ENCODE data around the gene NHSL2. TPM values are rescaled to one million over a fixed set of nuclear protein-coding genes. Genes with fewer than 3 reads are reported as not detected.
"Not testable (repeated sequence)": the region's sequence is repeated elsewhere in the genome, so short reads cannot be mapped to it uniquely, and the experiment has no call there.

Gene NHSL2
- under 1 TPM; 0.58 to 0.88 TPM for total RNA-seq

DNA sequence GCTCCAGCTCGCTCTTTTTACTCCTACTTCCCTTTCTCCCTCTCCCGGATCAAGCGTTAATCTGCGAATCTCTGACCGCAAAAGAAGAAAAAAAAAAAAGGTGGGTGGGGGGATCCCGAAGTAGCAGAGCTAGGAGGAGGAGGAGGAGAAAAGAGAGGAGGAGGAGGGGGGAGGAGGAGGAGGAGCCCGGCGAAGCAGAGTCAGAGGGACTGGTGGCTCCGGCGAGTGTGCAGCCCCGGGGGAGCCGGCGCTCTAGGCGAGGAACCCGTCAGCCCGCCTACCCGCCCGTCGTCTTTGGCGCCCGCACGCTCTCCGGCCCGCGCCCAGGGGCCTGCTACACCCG is at the start of gene NHSL2:
Gene NHSL2, plus strand, starts transcription at position 203 of the 343 bp plus-strand sequence.
- Mint-ChIP-seq H3K4me3 (peak within 1 kb of the TSS; percentile 61), H3K9me3 (no peaks in the 10 kb centered on the region), H3K36me3 (ENCODE audit: low read depth) (no peaks in the 10 kb centered on the region), H3K27ac (no peak within 1 kb of the TSS), H3K4me1 (ENCODE audit: low read depth) (no peaks in the 10 kb centered on the region), H3K27me3 (peaks cover 41% of the 10 kb centered on the region)
- CTCF ChIA-PET: interaction anchor here (0.8 to 1.2 kb wide), 5 partner anchors 8 to 227 kb away, joined by 3 to 4 read pairs (median 3); no protein-coding TSS in a partner anchor
- ATAC-seq (peak; percentile 78), DNase-seq (peak; percentile 26)
- intact Hi-C loops (cut with micrococcal nuclease): no loop called here
- TF ChIP-seq, protein P1, sequence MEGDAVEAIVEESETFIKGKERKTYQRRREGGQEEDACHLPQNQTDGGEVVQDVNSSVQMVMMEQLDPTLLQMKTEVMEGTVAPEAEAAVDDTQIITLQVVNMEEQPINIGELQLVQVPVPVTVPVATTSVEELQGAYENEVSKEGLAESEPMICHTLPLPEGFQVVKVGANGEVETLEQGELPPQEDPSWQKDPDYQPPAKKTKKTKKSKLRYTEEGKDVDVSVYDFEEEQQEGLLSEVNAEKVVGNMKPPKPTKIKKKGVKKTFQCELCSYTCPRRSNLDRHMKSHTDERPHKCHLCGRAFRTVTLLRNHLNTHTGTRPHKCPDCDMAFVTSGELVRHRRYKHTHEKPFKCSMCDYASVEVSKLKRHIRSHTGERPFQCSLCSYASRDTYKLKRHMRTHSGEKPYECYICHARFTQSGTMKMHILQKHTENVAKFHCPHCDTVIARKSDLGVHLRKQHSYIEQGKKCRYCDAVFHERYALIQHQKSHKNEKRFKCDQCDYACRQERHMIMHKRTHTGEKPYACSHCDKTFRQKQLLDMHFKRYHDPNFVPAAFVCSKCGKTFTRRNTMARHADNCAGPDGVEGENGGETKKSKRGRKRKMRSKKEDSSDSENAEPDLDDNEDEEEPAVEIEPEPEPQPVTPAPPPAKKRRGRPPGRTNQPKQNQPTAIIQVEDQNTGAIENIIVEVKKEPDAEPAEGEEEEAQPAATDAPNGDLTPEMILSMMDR (IDR thresholded peaks at IDR 0.05): no peak
- POLR2A ChIA-PET: interaction anchor here (0.5 kb wide), 1 partner anchor 980 kb away, joined by 3 read pairs; the partner anchor contains the start of gene SLC7A3

DNA sequence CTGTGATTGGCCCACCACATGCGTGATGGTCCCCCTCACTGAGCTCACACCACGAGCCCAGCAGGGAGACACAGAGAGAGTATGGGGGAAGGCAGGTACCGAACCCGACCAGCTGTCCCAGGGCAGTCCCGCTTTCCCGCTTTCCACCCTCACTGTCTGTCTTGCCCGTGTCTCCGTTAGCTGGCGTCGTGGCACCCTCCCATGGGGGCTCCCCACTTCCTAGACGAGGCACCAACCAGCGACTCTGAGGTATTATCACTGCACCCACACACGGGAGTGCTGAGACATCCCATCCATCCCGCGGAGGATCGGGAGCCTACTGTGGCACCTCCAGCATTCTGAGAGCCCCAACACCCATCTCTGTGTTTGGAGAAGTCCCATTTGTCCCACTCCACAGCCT is 43.0 kb upstream of the NHSL2 start:
- no peak overlapping the region for H3K27ac Mint-ChIP-seq
- ATAC-seq: no peak
- no peak for DNase-seq
- peaks cover 24% of the 10 kb centered on the region for H3K4me1 Mint-ChIP-seq (ENCODE audit: low read depth)
- no peaks in the 10 kb centered on the region for H3K36me3 Mint-ChIP-seq (ENCODE audit: low read depth)
- peaks cover 25% of the 10 kb centered on the region for H3K27me3 Mint-ChIP-seq
- ChIA-PET POLR2A (interaction anchor here (0.5 kb wide), 1 partner anchor 335 kb away, joined by 3 read pairs; no protein-coding TSS in a partner anchor), CTCF (no interaction called here)
- TF ChIP-seq, protein P1 (IDR thresholded peaks at IDR 0.05): no peak
- H3K4me3 Mint-ChIP-seq: no peak overlapping the region
- H3K9me3 Mint-ChIP-seq: no peaks in the 10 kb centered on the region
- intact Hi-C loops (cut with micrococcal nuclease): no loop called here

DNA sequence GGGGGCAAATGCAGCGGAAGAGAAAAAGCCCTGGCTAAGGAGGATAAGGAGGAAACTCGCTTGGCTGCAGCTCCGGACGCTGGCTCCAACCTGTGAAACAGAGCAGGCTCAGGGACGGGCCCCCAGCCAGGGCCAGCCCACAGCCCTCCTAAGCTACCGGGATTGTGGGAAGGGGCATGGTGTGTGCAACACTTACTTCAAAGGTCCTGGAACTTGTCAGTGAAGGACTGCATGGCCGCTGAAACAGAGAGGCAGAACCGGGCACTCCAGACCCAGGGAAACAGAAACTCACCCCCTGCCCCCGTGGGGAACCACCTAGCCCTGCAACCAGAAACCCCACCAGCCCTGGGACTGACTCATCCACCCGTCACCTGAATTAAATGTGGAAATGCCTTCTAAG is 41.1 kb upstream of the NHSL2 start:
- H3K9me3 Mint-ChIP-seq; DNase-seq; H3K27ac Mint-ChIP-seq; CTCF ChIA-PET; POLR2A ChIA-PET; intact Hi-C loops (cut with micrococcal nuclease); H3K36me3 Mint-ChIP-seq (ENCODE audit: low read depth): not testable (repeated sequence)
- Mint-ChIP-seq H3K27me3 (peaks cover 24% of the 10 kb centered on the region), H3K4me3 (peak overlapping the region; percentile 3), H3K4me1 (ENCODE audit: low read depth) (peaks cover 24% of the 10 kb centered on the region)
- ATAC-seq: peak; percentile 26

DNA sequence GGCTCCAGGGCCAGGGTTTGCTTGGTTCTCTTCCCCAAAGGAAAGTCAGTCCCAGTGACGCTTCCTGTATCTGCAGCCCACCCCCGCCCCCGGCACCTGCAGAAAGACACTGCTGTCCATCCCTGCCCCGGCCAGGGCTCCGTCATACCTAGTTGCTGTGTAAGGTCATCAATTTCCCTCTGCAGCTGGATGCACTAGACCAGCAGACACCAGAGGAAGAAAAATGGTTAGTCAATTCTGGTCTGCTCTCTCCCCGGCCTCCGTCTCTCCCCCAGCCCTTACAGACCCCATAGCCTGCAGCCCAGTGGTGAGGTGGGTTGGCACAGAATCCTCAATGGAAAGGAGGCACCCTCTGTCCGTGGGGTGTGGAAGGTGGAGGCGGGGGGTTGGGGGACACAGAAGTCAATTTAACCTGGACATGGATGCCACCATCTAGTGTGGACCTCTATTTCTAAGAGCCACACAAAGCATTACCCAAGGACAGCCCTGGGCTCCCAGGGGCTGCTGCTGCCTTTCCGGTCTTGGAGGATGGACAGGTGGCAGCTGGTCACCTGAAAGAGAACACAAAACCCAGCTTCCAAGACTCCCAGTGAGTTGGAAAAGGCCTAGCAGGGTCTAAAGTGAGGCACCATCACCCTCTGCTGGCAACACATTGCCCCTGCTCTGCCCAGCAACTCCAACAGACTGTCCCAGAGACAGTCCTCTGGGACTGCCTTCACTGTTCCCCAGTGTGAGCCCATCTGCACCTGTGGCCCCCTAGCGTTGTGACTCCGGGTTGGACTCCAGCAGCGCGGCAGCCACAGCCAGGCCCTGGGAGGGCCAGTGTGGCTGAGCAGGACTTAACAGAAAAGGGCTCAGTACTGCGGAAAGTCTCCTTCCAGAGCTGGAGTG is 40.2 kb upstream of the NHSL2 start:
- H3K9me3 Mint-ChIP-seq: no peaks in the 10 kb centered on the region
- ChIA-PET CTCF (interaction anchor here (1.4 kb wide), 1 partner anchor 201 kb away, joined by 3 read pairs; no protein-coding TSS in a partner anchor), POLR2A (no interaction called here)
- no peak overlapping the region for H3K4me3 Mint-ChIP-seq
- TF ChIP-seq, protein P1 (IDR thresholded peaks at IDR 0.05): no peak
- H3K4me1 Mint-ChIP-seq (ENCODE audit: low read depth): peaks cover 24% of the 10 kb centered on the region
- H3K36me3 Mint-ChIP-seq (ENCODE audit: low read depth): no peaks in the 10 kb centered on the region
- DNase-seq (peak; percentile 13), ATAC-seq (peak; percentile 37)
- intact Hi-C loops (cut with micrococcal nuclease): no loop called here
- H3K27me3 Mint-ChIP-seq: peaks cover 17% of the 10 kb centered on the region
- no peak overlapping the region for H3K27ac Mint-ChIP-seq

DNA sequence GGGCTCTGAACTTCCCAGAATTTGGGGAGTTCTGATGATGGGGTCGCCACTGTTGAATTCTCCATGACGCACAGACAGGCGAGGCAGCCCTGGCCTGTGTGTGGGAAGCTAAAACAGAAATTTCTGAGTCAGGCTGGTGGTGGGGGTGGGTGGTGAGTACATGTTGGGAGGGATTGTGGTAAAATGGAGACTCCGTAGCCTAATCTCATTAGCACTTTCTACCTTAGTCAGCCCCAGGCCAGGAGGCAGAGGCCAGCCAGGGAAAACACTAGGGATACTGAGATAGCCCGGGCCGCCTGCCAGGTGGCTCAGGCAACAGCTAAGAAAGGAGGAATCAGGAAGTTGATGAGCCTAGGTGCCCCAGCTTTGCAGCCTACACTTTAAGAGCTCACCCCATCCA is 39.3 kb upstream of the NHSL2 start:
- CTCF ChIA-PET: interaction anchor here (1.0 to 1.4 kb wide), 2 partner anchors 11 to 202 kb away, joined by 3 read pairs; no protein-coding TSS in a partner anchor
- intact Hi-C loops (cut with micrococcal nuclease): no loop called here
- TF ChIP-seq, protein P1 (IDR thresholded peaks at IDR 0.05): no peak

More for the DNA sequence above, 39.3 kb upstream of the NHSL2 start:
- POLR2A ChIA-PET: no interaction called here
- Mint-ChIP-seq H3K36me3 (ENCODE audit: low read depth) (no peaks in the 10 kb centered on the region), H3K27ac (no peak overlapping the region), H3K4me1 (ENCODE audit: low read depth) (peaks cover 24% of the 10 kb centered on the region), H3K27me3 (peaks cover 17% of the 10 kb centered on the region), H3K9me3 (no peaks in the 10 kb centered on the region), H3K4me3 (no peak overlapping the region)
- DNase-seq (peak; percentile 49), ATAC-seq (peak; percentile 81)
